HG03045 (cell line): Measurements from ENCODE around the gene DACH1.
A peak's percentile ranks its signal among the peaks of the same experiment; 100 is the strongest.
"Not testable (repeated sequence)": the region's sequence is repeated elsewhere in the genome, so short reads cannot be mapped to it uniquely, and the experiment has no call there.

Source experiments
- ATAC-seq: cut with Tn5 transposase; IDR thresholded peaks from one replicate; pipeline ENCODE4 v1.9.1; 2021; ENCODE audit warnings: mild to moderate bottlenecking, moderate library complexity; ENCODE audit not compliant: unreplicated experiment

The DACH1 gene

DNA sequence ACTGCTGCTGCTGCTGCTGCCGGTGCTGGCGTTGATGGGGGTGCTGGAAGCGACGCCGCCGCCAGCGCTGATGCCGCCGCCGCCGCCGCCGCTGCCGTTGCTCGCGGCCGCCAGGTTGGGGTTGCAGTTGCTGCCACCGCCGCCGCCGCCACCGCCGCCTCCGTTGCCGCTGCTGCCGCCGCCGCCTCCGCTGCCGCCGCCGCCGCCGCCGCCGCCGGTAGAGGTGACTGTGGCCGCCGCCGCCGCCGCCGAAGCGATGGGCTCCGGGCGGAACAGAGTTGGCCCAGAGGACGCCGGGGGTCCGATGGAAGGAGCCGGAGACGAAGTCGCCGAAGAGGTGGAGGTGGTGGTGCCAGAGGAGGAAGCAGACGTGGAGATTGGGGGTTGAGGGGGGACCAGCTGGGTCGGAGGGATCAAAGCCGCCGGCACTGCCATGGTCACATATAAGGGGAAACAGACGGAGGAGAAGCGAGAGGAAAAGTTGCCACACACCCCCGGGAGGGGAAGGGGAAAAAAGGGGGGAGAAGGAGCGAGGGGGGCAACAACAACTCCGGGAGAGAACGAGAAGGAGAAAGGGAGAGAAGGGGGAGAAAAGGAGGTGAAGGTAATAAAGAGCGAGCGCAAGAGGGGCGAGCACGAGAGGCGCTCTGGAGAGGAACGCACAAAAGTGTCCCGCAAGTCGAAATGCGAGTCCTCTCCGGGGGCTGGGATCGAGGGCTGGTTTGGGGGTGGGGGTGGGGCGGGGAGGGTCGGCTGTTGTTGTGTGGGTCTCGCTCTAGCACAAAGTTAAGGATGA lies 471 bp downstream of the DACH1 start:
- ATAC-seq: peak; percentile 38

- peak; percentile 21 for ATAC-seq
These were observed 1.1 kb downstream of the DACH1 start for GRCh38 chr13:71865874-71866334.

DNA sequence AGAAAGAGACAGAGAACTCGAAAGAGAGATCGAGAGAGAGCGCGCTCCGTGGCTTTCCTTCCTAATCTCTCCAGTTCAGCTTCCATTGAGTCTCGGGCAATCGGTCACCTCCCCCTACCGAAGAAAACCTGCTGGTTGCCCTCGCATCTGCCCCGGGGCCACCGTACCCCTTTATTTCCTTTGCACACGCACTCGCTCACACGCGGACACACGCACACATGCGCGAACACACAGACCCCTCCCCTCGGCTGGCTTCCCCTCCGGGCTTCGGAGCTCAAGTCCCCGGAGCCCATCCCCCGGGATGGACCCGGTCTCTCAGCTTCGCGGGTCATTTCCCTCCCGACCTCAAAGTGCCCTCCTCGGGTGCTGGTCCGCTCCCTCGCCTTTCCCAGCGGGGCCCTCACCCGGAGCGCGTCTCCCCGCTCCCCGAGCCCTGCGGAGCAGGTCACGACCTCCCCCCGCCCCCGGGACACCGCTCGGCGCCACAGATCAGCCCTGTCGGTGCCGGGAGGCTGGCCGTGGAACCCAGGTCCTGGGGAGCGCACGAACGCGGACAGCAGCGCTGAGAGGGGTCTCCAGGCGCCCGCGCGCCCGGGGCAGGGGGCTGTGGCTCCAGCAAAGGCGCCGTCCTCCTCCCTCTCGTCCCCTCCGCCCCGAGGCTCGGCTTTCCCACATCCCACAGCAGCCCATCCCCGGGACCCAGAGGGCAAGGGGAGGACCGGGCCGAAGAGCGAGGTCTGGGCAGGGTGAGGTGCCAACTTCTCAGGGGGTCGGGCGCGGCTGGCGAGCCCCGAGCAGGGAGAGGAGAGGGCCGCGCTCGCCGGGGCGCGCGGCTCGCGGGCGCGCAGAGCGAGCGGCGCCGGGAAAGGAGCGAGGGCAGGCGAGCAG lies 1.8 kb downstream of the DACH1 start:
- no peak for ATAC-seq

DNA sequence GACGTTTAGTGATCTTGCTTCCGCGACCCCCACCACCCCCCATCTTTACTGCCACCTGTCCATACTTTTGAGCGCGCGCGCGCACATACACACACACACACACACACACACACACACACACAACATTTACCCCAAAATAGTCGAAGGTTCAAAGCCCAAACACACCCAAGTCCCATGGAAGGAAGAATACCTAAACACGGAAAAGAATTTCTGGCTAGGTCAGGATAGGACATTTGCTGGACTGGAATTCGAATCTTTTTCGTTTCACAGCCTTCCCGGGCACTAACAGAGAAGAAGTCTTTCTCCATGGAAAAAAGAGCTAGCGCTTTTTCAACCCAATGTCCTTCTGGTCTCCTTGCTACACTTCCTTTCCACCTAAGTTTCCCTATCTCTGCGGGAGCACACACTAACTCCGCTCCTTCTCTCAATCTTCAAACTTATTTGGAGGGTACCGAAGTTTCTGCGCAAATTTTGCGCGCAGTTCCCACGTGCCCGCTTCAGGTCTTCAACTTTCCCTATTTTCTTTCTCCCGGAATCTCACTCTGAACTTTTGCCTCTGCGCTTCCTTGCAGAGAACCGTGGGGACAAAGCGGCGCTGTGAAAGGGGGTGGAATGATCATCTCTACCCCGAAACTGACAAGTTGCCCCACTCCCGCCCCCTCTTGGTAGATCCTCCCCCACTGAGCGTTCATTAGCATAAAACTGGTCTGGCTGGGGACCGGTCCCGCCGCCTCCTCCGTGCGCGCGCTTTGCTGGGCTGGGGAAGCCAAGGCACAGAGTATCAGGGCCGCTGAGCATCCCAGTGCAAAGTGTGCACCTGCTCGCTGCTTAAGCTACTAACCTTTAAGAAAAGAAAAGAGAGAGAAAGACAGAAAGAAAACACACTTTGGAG lies 2.7 kb downstream of the DACH1 start:
- ATAC-seq: no peak

DNA sequence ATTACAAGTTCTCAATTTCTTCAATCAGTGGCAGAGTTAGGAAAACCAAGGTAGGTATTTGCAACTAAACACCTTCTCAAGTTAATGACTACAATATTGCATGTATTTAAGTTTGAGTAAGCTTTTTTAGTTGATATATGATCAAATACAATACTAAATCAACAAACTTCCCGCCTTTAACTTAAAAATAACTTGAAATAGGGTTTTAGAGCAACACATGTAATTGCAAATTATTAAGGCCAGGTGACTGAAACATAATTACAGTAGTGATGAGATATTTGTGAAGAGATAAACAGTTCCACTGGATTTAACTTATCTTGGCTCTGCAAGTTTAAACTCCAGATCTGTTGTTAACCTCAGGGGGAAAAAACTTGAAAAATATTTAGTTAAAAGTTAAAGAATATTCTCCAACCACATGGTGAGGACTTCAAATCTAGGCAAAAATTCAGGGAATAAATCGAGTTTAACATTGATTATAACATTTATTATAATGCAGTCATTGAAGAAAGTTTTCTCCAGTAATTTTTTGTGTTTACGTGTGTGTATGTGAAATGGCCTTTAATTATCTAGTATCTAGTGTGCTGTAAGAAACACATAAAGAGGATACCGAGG lies 3.6 kb downstream of the DACH1 start:
- ATAC-seq: no peak

- ATAC-seq: no peak
These were observed 4.5 kb downstream of the DACH1 start for GRCh38 chr13:71862459-71862943.

DNA sequence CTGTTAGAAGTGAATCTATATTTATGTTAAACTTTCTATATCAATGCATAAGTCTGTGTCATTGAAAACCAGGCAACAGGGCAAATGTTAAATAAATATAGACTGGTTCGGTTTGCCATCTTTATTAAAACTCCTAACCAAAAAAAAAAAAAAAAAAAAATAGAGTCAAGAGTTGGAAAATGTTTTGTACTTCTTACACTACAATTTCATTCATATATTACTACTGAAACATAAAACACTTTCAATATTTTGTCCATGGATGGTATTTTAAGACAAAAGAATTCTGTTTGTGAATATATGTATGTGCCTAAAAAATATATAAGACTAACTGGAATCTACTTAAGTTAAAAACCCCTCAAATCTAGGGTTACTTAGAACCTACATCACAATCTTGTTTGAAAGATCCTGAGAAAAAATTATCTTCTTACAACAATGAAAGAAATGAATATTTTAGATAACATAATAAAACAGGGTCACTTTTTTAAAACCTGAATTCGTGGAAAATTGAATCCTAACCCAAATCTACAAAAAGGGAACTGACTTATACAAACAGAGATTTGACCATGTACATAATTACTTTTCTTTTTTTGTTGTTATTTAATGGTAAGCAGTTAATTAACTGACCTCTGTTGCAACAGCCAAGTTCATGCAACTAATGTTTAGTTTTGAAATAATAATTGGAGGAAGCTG lies 5.1 kb downstream of the DACH1 start:
- no peak for ATAC-seq

GRCh38 chr13:71860547-71861138 lies 6.4 kb downstream of the DACH1 start:
- ATAC-seq: no peak

DNA sequence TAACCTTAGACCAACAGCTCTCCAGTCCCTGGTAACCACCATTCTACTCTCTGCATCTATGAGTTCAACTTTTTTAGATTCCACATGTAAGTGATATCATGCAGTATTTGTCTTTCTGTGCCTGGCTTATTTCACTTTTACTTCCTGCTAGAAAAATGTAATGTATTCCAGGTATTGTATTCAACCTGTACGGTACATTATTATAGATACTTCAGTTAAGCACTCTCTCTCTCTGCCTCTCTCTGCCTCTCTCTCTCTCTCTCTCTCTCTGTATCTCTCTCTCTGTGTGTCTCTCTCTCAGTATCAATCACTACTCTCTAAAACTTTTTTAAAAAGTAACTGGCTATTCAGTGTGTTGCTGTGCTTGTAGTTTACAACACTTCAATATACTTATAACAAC lies 8.4 kb downstream of the DACH1 start:
- no peak for ATAC-seq

- no peak for ATAC-seq
These were observed 10.4 kb downstream of the DACH1 start for GRCh38 chr13:71856548-71857043.

DNA sequence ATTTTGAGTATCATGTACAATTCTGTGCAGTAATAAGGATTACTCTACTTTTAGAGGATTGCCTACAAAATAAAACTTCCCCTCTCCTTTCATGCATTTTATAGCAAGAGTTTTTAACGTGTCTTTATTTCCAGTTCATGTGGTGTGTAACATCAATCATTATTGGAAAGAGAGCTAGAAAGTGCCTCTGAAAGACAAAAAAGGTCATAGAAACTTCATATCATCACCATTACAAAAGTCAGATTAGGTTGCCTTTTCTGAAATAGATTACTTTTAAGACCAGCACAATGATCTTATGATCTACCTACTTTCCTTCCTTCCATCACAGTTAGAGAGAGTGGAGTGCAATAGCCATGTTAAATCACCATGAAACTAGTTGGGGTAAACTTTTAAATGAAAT lies 12.6 kb downstream of the DACH1 start:
- ATAC-seq: no peak

DNA sequence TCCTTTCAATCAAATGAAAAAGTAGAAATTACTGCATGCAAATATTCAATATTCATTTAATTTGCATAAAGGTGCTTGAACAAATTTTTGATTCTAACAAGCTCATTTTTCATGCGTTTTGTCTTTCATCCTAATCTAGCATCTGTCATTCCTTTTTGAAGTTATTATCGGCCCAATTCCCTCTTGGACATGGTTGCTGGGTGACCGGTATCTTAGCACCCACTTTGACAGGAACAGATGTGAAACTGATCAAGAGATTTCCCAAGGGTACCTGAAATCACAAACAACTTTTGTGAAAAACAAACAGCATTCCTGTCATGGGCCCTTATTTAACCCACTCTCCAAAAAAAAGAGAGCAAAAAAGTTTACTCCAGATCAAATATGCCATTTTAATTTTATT lies 13.3 kb downstream of the DACH1 start:
- ATAC-seq: no peak

DNA sequence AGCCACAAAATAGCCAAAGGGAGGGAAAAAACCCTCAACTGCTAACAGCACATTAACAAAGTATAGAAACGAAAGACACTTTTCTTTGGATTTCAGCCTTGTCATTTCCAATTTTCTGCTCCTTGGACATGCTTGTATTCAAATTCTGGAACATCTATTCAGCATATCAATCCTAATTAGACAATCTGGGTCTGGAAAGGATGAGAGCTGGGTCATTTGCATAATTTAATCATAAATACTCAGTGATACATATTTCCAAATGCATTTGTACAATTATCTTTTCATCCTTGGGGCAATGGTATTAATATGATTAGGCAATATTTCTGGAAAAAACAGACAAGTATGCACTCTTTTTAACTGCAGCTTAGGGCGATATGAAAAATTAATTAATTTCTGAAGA lies 14.3 kb downstream of the DACH1 start:
- no peak for ATAC-seq

- no peak for ATAC-seq
These were observed 15.2 kb downstream of the DACH1 start for GRCh38 chr13:71851498-71852409.

- no peak for ATAC-seq
These were observed 25.0 kb downstream of the DACH1 start for GRCh38 chr13:71842003-71842402.

- no peak for ATAC-seq
These were observed 28.2 kb downstream of the DACH1 start for GRCh38 chr13:71838842-71839241.

DNA sequence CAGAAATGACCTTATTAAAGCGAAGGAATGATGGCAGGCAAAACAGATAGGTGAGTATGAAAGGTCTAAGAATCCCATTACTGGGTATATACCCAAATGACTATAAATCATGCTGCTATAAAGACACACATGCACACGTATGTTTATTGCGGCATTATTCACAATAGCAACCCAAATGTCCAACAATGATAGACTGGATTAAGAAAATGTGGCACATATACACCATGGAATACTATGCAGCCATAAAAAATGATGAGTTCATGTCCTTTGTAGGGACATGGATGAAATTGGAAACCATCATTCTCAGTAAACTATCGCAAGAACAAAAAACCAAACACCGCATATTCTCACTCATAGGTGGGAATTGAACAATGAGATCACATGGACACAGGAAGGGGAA lies 29.4 kb downstream of the DACH1 start:
- ATAC-seq: not testable (repeated sequence)

DNA sequence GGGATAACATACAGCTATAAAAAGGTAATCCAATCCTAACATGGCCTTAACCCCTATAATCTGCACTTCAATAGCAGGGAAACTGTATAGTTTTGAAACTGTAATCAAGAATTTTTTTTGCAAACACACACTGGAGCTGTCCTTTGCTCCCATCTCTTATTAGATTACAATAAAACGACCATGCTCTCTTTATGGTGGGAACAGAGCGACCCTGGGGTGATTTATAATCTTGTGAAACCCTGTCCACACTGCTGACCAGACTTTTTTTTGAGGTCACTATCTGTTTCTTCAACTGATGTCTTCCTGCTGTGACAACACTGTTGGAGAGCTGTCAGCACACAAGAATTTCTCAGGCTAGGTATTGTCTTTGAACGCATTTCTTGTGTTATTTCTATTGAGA lies 35.3 kb downstream of the DACH1 start:
- no peak for ATAC-seq
